K562 (cell line): ENCODE measurements around the gene APOBEC3A. TPM values are rescaled to one million over a fixed set of nuclear protein-coding genes. Genes with fewer than 3 reads are reported as not detected.
A peak's percentile ranks its signal among the peaks of the same experiment; 100 is the strongest.

Source experiments
- BCOR ChIP-seq: fragments of 450-650 bp; IDR thresholded peaks from 2 replicates; pipeline ENCODE4 v1.6.1; 2016
- CAMTA2 ChIP-seq: fragments of 250-450 bp; sonication (Bioruptor Pico); conservative IDR thresholded peaks from 2 replicates; pipeline ENCODE4 v1.5.1; 2022
- CHAMP1 ChIP-seq: fragments of 450-650 bp; IDR thresholded peaks from 2 replicates; pipeline ENCODE4 v1.6.1; 2016; ENCODE audit warnings: mild to moderate bottlenecking
- MAFG ChIP-seq: fragments of 450-650 bp; conservative IDR thresholded peaks from 2 replicates; pipeline ENCODE4 v1.6.1; 2016; ENCODE audit warnings: missing genetic modification characterization, missing compliant biosample characterization
- MXD1 ChIP-seq: fragments of 250-450 bp; sonication (Bioruptor Pico); IDR thresholded peaks from 2 replicates; pipeline ENCODE4 v1.8.0; 2021; ENCODE audit warnings: borderline replicate concordance, mild to moderate bottlenecking, moderate library complexity; ENCODE audit not compliant: poor library complexity, severe bottlenecking
- NCOR1 ChIP-seq: fragments of 450-650 bp; IDR thresholded peaks from 2 replicates; pipeline ENCODE4 v1.6.1; 2016; ENCODE audit warnings: mild to moderate bottlenecking, moderate library complexity
- RERE ChIP-seq: sonication (generic); formaldehyde crosslinking; IDR thresholded peaks from 2 replicates; pipeline ENCODE4 v1.8.0; 2023; ENCODE audit warnings: missing genetic modification reagents, mild to moderate bottlenecking, borderline replicate concordance
- RFX1 ChIP-seq: fragments of 450-650 bp; IDR thresholded peaks from 2 replicates; pipeline ENCODE4 v1.6.1; 2016; ENCODE audit warnings: mild to moderate bottlenecking, moderate library complexity
- SPI1 ChIP-seq: IDR thresholded peaks from 2 replicates; pipeline ENCODE4 v1.6.1; 2011; ENCODE audit warnings: low read depth, low read length, control low read depth, borderline replicate concordance
- SRSF3 ChIP-seq: fragments of 200-400 bp; formaldehyde crosslinking; IDR thresholded peaks from 2 replicates; pipeline ENCODE4 v1.6.1; 2016; ENCODE audit warnings: mild to moderate bottlenecking, low read length, moderate library complexity; ENCODE audit not compliant: insufficient read depth
- TEAD1 ChIP-seq, 2 experiments: fragments of 450-650 bp in 1 of 2; sonication (generic) in 1 of 2; formaldehyde crosslinking; IDR thresholded peaks; 2 replicates each; pipeline versions ENCODE4 v1.4.0 to v1.8.0; 2020 to 2022; ENCODE audit warnings: mild to moderate bottlenecking in 2 of 2, missing genetic modification reagents in 1 of 2
- ZC3H11A ChIP-seq: IDR thresholded peaks from 2 replicates; pipeline ENCODE4 v1.6.1; 2012; ENCODE audit warnings: low read depth, low read length, improper control_type of control experiment
- ZFPM2 ChIP-seq: fragments of 250-450 bp; sonication (Bioruptor Pico); IDR thresholded peaks from 2 replicates; pipeline ENCODE4 v1.5.1; 2022; ENCODE audit warnings: mild to moderate bottlenecking
- ZNF184 ChIP-seq: sonication (generic); formaldehyde crosslinking; IDR thresholded peaks from 2 replicates; pipeline ENCODE4 v1.5.0; 2020; ENCODE audit warnings: missing genetic modification reagents
- ZNF239 ChIP-seq: fragments of 250-450 bp; sonication (Bioruptor Pico); IDR thresholded peaks from 2 replicates; pipeline ENCODE4 v1.4.0; 2020; ENCODE audit warnings: mild to moderate bottlenecking
- ZNF277 ChIP-seq: fragments of 250-450 bp; sonication (Bioruptor Pico); IDR thresholded peaks from 2 replicates; pipeline ENCODE4 v1.8.0; 2022; ENCODE audit warnings: inconsistent platforms, mild to moderate bottlenecking, moderate library complexity, borderline replicate concordance
- ZNF280B ChIP-seq: fragments of 250-450 bp; sonication (Bioruptor Pico); IDR thresholded peaks from 2 replicates; pipeline ENCODE4 v1.5.1; 2021; ENCODE audit warnings: mild to moderate bottlenecking
- ZNF311 ChIP-seq: fragments of 250-450 bp; sonication (Bioruptor Pico); IDR thresholded peaks from 2 replicates; pipeline ENCODE4 v1.4.0; 2020; ENCODE audit warnings: mild to moderate bottlenecking, moderate library complexity
- ZNF668 ChIP-seq: fragments of 250-450 bp; sonication (Bioruptor Pico); IDR thresholded peaks from 2 replicates; pipeline ENCODE4 v1.8.0; 2022; ENCODE audit warnings: mild to moderate bottlenecking, inconsistent platforms
- polyA plus RNA-seq, 8 experiments: library from polyadenylated mRNA; depleted of rRNA in 4 of 8; stranded (reverse) in 5 of 8; unstranded in 3 of 8; fragments of >200 nt; fragmentation: Nextera tagmentation in 2 of 8; fragmentation: Illumina TruSeq in 1 of 8; extraction: Ambion mirVana in 2 of 8; extraction: Trizol in 1 of 8; gene quantifications; 2 replicates each; pipeline versions ENCODE4 v1.2.1 to v1.2.3, GENCODE V29; 2011 to 2014; ENCODE audit warnings: inconsistent platforms in 1 of 8, missing spikeins in 1 of 8
- total RNA-seq, 7 experiments: library from RNA; depleted of rRNA in 6 of 7; stranded (reverse); fragments of >200 nt in 6 of 7; fragmentation: Illumina TruSeq in 2 of 7; extraction: Trizol in 2 of 7; gene quantifications; 2 replicates each; pipeline versions ENCODE4 v1.2.1 to v1.2.3, GENCODE V29; 2011 to 2021; ENCODE audit warnings: low replicate concordance in 1 of 7

APOBEC3A gene
- total and polyA plus RNA-seq, 9 of the 15 experiments (the other 6 are each of a cell fraction or from before 2014, with no cell fraction given), result 0.04 TPM; not detected in 8

GRCh38 chr22:38984224-38984623 is 26.8 kb downstream of the APOBEC3A start (continued):
- TF ChIP-seq ZNF277 (no peak), ZFPM2 (CRISPR knock-in tag) (no peak), ZNF184 (CRISPR knock-in tag) (no peak), MXD1 (CRISPR knock-in tag) (no peak), RERE (CRISPR knock-in tag) (no peak), CAMTA2 (CRISPR knock-in tag) (no peak), ZNF311 (CRISPR knock-in tag) (no peak), SRSF3 (no peak), SPI1 (peak; percentile 85), ZC3H11A (no peak), RFX1 (no peak), NCOR1 (0 out of 2 replicates have a peak, but pooled peaks have one; percentile 42), ZNF280B (peak; percentile 86), CHAMP1 (no peak), ZNF239 (no peak), BCOR (no peak), TEAD1 (CRISPR knock-in tag; IDR thresholded peaks at IDR 0.05) (no peak), ZNF668 (no peak), MAFG (tag) (peak; percentile 91)
